PC-9 (cell line): ENCODE results near the gene GMPR2. TPM values are rescaled to one million over a fixed set of nuclear protein-coding genes. Genes with fewer than 3 reads are reported as not detected.

Experiments
- BruUV-seq: library from RNA; stranded (reverse); fragments of 400-500 nt; replicated peaks from 2 replicates; lab custom pipeline; 2021; lab: Mats Ljungman, UMichigan
- CTCF ChIA-PET: fragments of 300-600 bp; sonication (Branson Sonifier 250); formaldehyde crosslinking; loops from one replicate; lab custom pipeline; 2022; ENCODE audit warnings: antibody characterized with exemption; lab: Charles Lee
- POLR2A ChIA-PET: fragments of 300-600 bp; sonication (Branson Sonifier 250); formaldehyde crosslinking; loops from one replicate; lab custom pipeline; 2022; ENCODE audit warnings: antibody characterized with exemption; ENCODE audit not compliant: unreplicated experiment; lab: Charles Lee
- DNase-seq, 2 experiments: peaks; one replicate each; pipeline versions ENCODE4 v3.0.0 to v3.0.0-alpha.2; 2015 to 2022; ENCODE audit warnings: mixed read lengths in 1 of 2
- H2AFZ ChIP-seq: fragments of 200-600 bp; sonication (generic); 2 replicates; pipeline ENCODE4 v1.8.1; 2017; ENCODE audit warnings: antibody characterized with exemption
- H3F3A ChIP-seq: fragments of 200-600 bp; sonication (generic); 2 replicates; pipeline ENCODE4 v1.8.1; 2017; ENCODE audit warnings: antibody characterized with exemption, mild to moderate bottlenecking, low read depth; ENCODE audit not compliant: insufficient read depth
- H3K27ac ChIP-seq: fragments of 200-600 bp; sonication (generic); 2 replicates; pipeline ENCODE4 v1.6.1; 2016; ENCODE audit warnings: mixed run types
- H3K27me3 ChIP-seq: fragments of 200-600 bp; sonication (generic); 2 replicates; pipeline ENCODE4 v1.6.1; 2016; ENCODE audit warnings: low read depth, mixed run types; ENCODE audit not compliant: insufficient read depth
- H3K36me3 ChIP-seq: fragments of 200-600 bp; sonication (generic); 2 replicates; pipeline ENCODE4 v1.6.1; 2016; ENCODE audit warnings: low read depth, mixed run types
- H3K4me1 ChIP-seq: fragments of 200-600 bp; sonication (generic); replicated peaks from 2 replicates; pipeline ENCODE4 v1.6.1; 2016; ENCODE audit warnings: mixed run types; ENCODE audit not compliant: insufficient read depth
- H3K4me2 ChIP-seq: fragments of 200-600 bp; sonication (generic); 2 replicates; pipeline ENCODE4 v1.6.1; 2017; ENCODE audit warnings: mixed run types
- H3K4me3 ChIP-seq: fragments of 200-600 bp; sonication (generic); 2 replicates; pipeline ENCODE4 v1.6.1; 2016; ENCODE audit warnings: mixed run types
- H3K79me2 ChIP-seq: fragments of 200-600 bp; sonication (generic); 2 replicates; pipeline ENCODE4 v1.6.1; 2017; ENCODE audit warnings: low read depth, mixed run types
- H3K9me2 ChIP-seq: fragments of 200-600 bp; sonication (generic); 2 replicates; pipeline ENCODE4 v1.8.1; 2017; ENCODE audit warnings: mild to moderate bottlenecking; ENCODE audit not compliant: insufficient read depth
- H3K9me3 ChIP-seq: fragments of 200-600 bp; sonication (generic); 2 replicates; pipeline ENCODE4 v1.8.1; 2016; ENCODE audit warnings: low read depth; ENCODE audit not compliant: insufficient read depth
- H4K20me1 ChIP-seq: fragments of 200-600 bp; sonication (generic); 2 replicates; pipeline ENCODE4 v1.8.1; 2017; ENCODE audit not compliant: insufficient read depth
- EZH2 ChIP-seq: fragments of 200-600 bp; sonication (generic); IDR thresholded peaks from 2 replicates; pipeline ENCODE4 v1.8.0; 2017; ENCODE audit warnings: antibody characterized with exemption, low read depth
- intact Hi-C: fragments of 100-400 bp; cut with micrococcal nuclease; formaldehyde crosslinking; loops from one replicate; pipeline ENCODE4 v1.10.0; 2022; ENCODE audit not compliant: unreplicated experiment
- total RNA-seq: library from RNA; stranded (reverse); gene quantifications from 2 replicates; pipeline ENCODE4 v1.2.3, GENCODE V29; 2021
- TF ChIP-seq, protein P1 (sequence below): fragments of 200-600 bp; sonication (generic); conservative IDR thresholded peaks from 2 replicates; pipeline ENCODE4 v1.6.1; 2017; ENCODE audit warnings: mixed run types, antibody characterized with exemption, mild to moderate bottlenecking, moderate library complexity

The GMPR2 gene
- total RNA-seq, 1 experiment from 2014 or later, result 55.3 TPM

DNA sequence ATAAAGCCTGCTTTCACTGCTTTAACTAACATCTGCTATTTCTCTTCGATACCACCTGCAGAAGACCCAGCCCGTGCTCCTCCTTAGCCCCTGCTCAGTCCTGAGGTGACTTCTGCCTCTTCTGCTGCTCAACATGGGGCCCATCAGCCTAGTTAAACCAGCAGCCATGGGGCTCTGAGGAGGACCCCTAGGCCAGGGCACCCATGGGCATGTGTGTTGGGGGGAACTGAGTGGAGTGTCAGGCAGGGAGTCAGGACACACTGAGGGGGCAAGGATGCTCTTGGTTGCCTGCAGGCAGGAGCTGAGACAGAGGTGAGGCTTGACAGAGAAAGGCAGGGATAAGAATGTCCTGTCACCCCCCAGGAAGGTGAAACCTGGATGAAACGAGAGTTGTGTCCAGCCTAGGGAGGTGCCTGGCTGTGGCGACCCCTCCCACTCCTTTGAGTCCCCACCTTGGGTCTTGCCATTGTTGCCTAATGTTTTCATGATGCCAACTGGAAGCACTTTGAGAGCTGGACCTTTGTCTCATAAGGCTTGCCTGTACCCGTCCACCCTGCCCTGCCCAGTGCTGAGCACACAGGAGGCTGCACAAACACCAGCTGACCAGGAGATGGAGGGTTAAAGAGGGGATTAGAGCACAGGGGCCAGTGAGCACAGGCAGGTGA lies 51.2 kb downstream of the GMPR2 start:
- intact Hi-C loops, result no loop called here
- H3K4me2 ChIP-seq, result no peak overlapping the region
- no peak overlapping the region for H2AFZ ChIP-seq
- H3K79me2 ChIP-seq, result no peaks in the 10 kb centered on the region
- H3K4me3 ChIP-seq, result no peak overlapping the region
- no TSS peak for BruUV-seq
- no peak for DNase-seq
- peaks cover 3% of the 10 kb centered on the region; the same call in 1 of the 2 replicates for H3F3A ChIP-seq
- H3K27ac ChIP-seq, result no peak overlapping the region
- H3K36me3 ChIP-seq, result no peaks in the 10 kb centered on the region
- H3K9me2 ChIP-seq, result no peaks in the 10 kb centered on the region
- ChIA-PET POLR2A (no interaction called here), CTCF (no interaction called here)
- peaks cover 5% of the 10 kb centered on the region for H3K4me1 ChIP-seq
- H3K27me3 ChIP-seq, result no peaks in the 10 kb centered on the region
- no peaks in the 10 kb centered on the region for H3K9me3 ChIP-seq
- H4K20me1 ChIP-seq, result no peaks in the 10 kb centered on the region
- no peak for TF ChIP-seq EZH2
- TF ChIP-seq, protein P1, sequence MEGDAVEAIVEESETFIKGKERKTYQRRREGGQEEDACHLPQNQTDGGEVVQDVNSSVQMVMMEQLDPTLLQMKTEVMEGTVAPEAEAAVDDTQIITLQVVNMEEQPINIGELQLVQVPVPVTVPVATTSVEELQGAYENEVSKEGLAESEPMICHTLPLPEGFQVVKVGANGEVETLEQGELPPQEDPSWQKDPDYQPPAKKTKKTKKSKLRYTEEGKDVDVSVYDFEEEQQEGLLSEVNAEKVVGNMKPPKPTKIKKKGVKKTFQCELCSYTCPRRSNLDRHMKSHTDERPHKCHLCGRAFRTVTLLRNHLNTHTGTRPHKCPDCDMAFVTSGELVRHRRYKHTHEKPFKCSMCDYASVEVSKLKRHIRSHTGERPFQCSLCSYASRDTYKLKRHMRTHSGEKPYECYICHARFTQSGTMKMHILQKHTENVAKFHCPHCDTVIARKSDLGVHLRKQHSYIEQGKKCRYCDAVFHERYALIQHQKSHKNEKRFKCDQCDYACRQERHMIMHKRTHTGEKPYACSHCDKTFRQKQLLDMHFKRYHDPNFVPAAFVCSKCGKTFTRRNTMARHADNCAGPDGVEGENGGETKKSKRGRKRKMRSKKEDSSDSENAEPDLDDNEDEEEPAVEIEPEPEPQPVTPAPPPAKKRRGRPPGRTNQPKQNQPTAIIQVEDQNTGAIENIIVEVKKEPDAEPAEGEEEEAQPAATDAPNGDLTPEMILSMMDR, result no peak

- Histone ChIP-seq H3K4me2 (no peak overlapping the region), H3K4me3 (no peak overlapping the region), H4K20me1 (no peaks in the 10 kb centered on the region), H3K27me3 (no peaks in the 10 kb centered on the region), H3K27ac (no peak overlapping the region), H3K9me2 (no peaks in the 10 kb centered on the region), H2AFZ (no peak overlapping the region), H3K9me3 (no peaks in the 10 kb centered on the region), H3F3A (no peaks in the 10 kb centered on the region), H3K79me2 (no peaks in the 10 kb centered on the region), H3K4me1 (no peaks in the 10 kb centered on the region), H3K36me3 (no peaks in the 10 kb centered on the region)
- ChIA-PET CTCF (no interaction called here), POLR2A (no interaction called here)
- intact Hi-C loops, result no loop called here
- BruUV-seq, result no TSS peak
- TF ChIP-seq, protein P1, result no peak
- TF ChIP-seq EZH2, result no peak
- no peak for DNase-seq
Measured at GRCh38 chr14:24284501-24285035, 51.8 kb downstream of the GMPR2 start.

- no peaks in the 10 kb centered on the region for H3K79me2 ChIP-seq
- no peak overlapping the region for H3K4me2 ChIP-seq
- H3K9me3 ChIP-seq, result no peaks in the 10 kb centered on the region
- DNase-seq, result no peak
- H3K36me3 ChIP-seq, result no peaks in the 10 kb centered on the region
- no peaks in the 10 kb centered on the region for H3F3A ChIP-seq
- no peaks in the 10 kb centered on the region for H3K27me3 ChIP-seq
- POLR2A ChIA-PET, result interaction anchor here (0.7 kb wide), 1 partner anchor 20 kb away, joined by 7 read pairs; no protein-coding TSS in a partner anchor
- no peaks in the 10 kb centered on the region for H3K4me1 ChIP-seq
- CTCF ChIA-PET, result interaction anchor here (0.6 kb wide), 1 partner anchor 145 kb away, joined by 6 read pairs; no protein-coding TSS in a partner anchor
- intact Hi-C loops, result no loop called here
- H3K9me2 ChIP-seq, result no peaks in the 10 kb centered on the region
- no peaks in the 10 kb centered on the region for H4K20me1 ChIP-seq
- H2AFZ ChIP-seq, result no peak overlapping the region
- H3K4me3 ChIP-seq, result no peak overlapping the region
- TF ChIP-seq, protein P1, result no peak
- TF ChIP-seq EZH2, result no peak
- no peak overlapping the region for H3K27ac ChIP-seq
- BruUV-seq, result no TSS peak
Measured at GRCh38 chr14:24285351-24285750, 52.6 kb downstream of the GMPR2 start.
